Esophagus (tissue), 2 donors: ENCODE results near the gene COL12A1. TPM values are rescaled to one million over a fixed set of nuclear protein-coding genes. Genes with fewer than 3 reads are reported as not detected.

Experiments
- H3K27ac ChIP-seq, 2 donors: one replicate each; pipeline ENCODE4 v1.5.1; 2013; ENCODE audit warnings: low read depth in 2 of 2, mild to moderate bottlenecking in 2 of 2, inconsistent platforms in 1 of 2, low read length in 1 of 2, moderate library complexity in 1 of 2
- H3K27me3 ChIP-seq, 2 donors: one replicate each; pipeline ENCODE4 v1.6.1; 2013; ENCODE audit warnings: low read length in 2 of 2, control low read depth in 1 of 2, mild to moderate bottlenecking in 1 of 2; ENCODE audit not compliant: insufficient read depth in 2 of 2, control insufficient read depth in 1 of 2
- H3K36me3 ChIP-seq, 2 donors: one replicate each; pipeline ENCODE4 v1.6.1; 2013; ENCODE audit warnings: low read length in 1 of 2; ENCODE audit not compliant: control insufficient read depth in 2 of 2, insufficient read depth in 2 of 2
- H3K4me1 ChIP-seq, 2 donors: one replicate each; pipeline ENCODE4 v1.6.1; 2013; ENCODE audit warnings: low read length in 1 of 2; ENCODE audit not compliant: control insufficient read depth in 2 of 2, insufficient read depth in 2 of 2
- H3K4me3 ChIP-seq, 2 donors: one replicate each; pipeline ENCODE4 v1.5.1; 2013; ENCODE audit warnings: low read length in 2 of 2, mild to moderate bottlenecking in 2 of 2, low read depth in 1 of 2, moderate library complexity in 1 of 2
- H3K9me3 ChIP-seq, 2 donors: one replicate each; pipeline ENCODE4 v1.6.1; 2013; ENCODE audit warnings: mild to moderate bottlenecking in 2 of 2, low read depth in 1 of 2, low read length in 1 of 2, moderate library complexity in 1 of 2; ENCODE audit not compliant: control insufficient read depth in 2 of 2, insufficient read depth in 1 of 2
- WGBS, 2 donors: extraction: QIAGEN DNeasy Blood & Tissue Kit; methylation state at CpG; one replicate each; pipeline ENCODE4 v1.1.7; 2013; 5-methylcytosine and 5-hydroxymethylcytosine counted together
- polyA plus RNA-seq, 2 donors: library from polyadenylated mRNA; stranded (reverse); fragments of 200-250 nt; gene quantifications; one replicate each; pipeline ENCODE4 v1.2.3, GENCODE V29; 2013
- donor health status: healthy with polysubstance abuse.
- donor health status: Bipolar disorder and iron deficiency.

COL12A1 gene
- polyA plus RNA-seq, 2 donors: 9.5 to 18.2 TPM

DNA sequence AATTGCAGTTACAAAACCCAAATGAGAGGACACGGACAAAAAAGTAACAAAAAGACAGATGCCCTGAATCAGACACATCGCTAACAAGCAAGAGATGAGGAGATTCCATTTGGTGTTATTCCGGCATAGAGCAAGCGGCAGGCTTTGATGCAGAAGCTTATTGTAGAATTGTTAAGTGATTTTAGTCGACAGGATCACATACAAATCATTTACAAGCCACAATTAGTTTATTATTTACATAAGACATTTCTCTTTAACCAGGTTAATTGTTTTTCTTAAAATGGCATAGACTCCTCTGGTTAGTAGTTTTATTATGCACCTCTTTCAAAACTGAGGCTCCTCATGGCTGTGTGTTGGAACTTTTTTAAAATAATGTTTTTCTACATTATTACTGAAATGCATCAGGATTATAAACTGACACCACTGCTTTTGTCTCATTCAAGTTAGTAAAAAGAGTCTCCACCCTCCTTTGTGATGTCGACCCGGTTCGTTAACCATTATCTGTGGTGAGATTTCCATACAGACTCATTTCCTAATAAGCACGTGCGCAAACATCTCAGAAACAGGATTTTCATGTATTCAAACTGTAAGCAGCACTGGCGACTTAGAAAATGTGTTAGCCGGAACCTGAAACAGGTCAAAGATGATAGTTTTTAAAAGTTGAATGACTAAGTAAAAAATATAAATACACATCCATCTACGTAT lies 119.8 kb downstream of the COL12A1 start:
- 81 to 85% methylated on average over 13 of the region's 13 CpGs for WGBS, 2 donors
- H3K36me3 ChIP-seq: no peaks in the 10 kb centered on the region
- no peaks in the 10 kb centered on the region for H3K9me3 ChIP-seq
- H3K27ac ChIP-seq: no peak overlapping the region
- H3K4me3 ChIP-seq: no peak overlapping the region
- peaks cover 0 to 3% of the 10 kb centered on the region in 2 donors for H3K4me1 ChIP-seq
- no peaks in the 10 kb centered on the region for H3K27me3 ChIP-seq

- Histone ChIP-seq H3K4me1 (peaks cover 0 to 3% of the 10 kb centered on the region in 2 donors), H3K27ac (peak overlapping the region in 1 of 2 donors; percentile 48), H3K9me3 (no peaks in the 10 kb centered on the region), H3K27me3 (no peaks in the 10 kb centered on the region), H3K4me3 (peak overlapping the region; percentile 8 to 40), H3K36me3 (no peaks in the 10 kb centered on the region)
- 14 to 23% methylated on average over 33 of the region's 33 CpGs for WGBS, 2 donors
Observed at GRCh38 chr6:75084872-75085381, 120.9 kb downstream of the COL12A1 start.

- 72 to 79% methylated on average over 4 of the region's 4 CpGs for WGBS, 2 donors
- Histone ChIP-seq H3K9me3 (no peaks in the 10 kb centered on the region), H3K27ac (no peak overlapping the region)
Observed at GRCh38 chr6:75084018-75084417, 121.8 kb downstream of the COL12A1 start.

DNA sequence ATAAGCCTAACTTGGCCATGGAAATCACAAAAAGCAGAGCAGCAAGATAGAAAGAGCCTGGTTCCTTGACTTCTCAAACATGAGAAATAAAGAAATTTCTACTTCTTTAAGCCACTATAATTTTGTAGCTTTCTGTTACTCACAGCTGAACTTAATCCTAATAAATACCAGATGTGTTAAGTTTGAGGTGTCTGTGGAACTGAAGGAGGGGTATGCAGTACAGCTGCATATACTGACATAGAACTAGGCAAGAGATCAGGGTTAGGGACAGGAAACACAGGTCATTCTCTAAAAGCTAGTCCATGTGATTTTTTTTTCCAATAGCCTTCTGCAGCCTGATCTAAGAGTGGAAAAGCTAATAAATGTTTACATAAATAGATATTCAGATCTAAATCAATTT lies 123.9 kb downstream of the COL12A1 start:
- Histone ChIP-seq H3K4me3 (no peak overlapping the region), H3K36me3 (no peaks in the 10 kb centered on the region), H3K27ac (no peak overlapping the region), H3K4me1 (peaks cover 0 to 3% of the 10 kb centered on the region in 2 donors), H3K9me3 (no peaks in the 10 kb centered on the region), H3K27me3 (no peaks in the 10 kb centered on the region)

More at GRCh38 chr6:75084018-75084417, 121.8 kb downstream of the COL12A1 start:
- Histone ChIP-seq H3K27me3 (no peaks in the 10 kb centered on the region), H3K4me1 (peaks cover 0 to 3% of the 10 kb centered on the region in 2 donors), H3K36me3 (no peaks in the 10 kb centered on the region), H3K4me3 (no peak overlapping the region)

DNA sequence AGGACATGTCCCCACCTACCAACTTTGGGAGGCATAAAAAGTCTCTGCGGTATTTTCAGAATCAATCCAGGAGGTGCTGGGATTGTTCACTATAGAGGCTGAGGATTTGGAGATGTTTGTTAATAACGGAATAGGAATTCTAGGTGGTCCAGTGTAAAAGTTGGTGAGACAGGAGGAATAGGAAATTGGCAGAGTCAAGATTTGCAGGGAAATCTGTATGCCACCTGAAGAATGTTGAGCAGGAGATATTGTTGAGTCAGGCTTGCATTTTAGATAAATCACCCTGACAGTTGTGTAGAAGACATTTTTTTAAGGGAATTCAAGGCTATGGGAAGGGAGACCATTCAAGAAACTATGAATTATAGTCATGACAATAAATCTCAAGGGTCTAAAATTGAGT lies 124.8 kb downstream of the COL12A1 start:
- 88 to 94% methylated on average over 2 of the region's 2 CpGs for WGBS, 2 donors
- no peaks in the 10 kb centered on the region for H3K27me3 ChIP-seq
- H3K4me1 ChIP-seq: peaks cover 0 to 3% of the 10 kb centered on the region in 2 donors
- H3K9me3 ChIP-seq: no peaks in the 10 kb centered on the region
- no peak overlapping the region for H3K27ac ChIP-seq
- no peaks in the 10 kb centered on the region for H3K36me3 ChIP-seq
- no peak overlapping the region for H3K4me3 ChIP-seq

GRCh38 chr6:75079589-75079988 lies 126.3 kb downstream of the COL12A1 start:
- Histone ChIP-seq H3K27me3 (no peaks in the 10 kb centered on the region), H3K27ac (no peak overlapping the region), H3K9me3 (no peaks in the 10 kb centered on the region), H3K4me1 (no peaks in the 10 kb centered on the region), H3K36me3 (no peaks in the 10 kb centered on the region), H3K4me3 (no peak overlapping the region)
- 78 to 83% methylated on average over 2 of the region's 2 CpGs for WGBS, 2 donors

GRCh38 chr6:75077701-75078100 lies 128.2 kb downstream of the COL12A1 start:
- 38 to 59% methylated on average over 2 of the region's 2 CpGs for WGBS, 2 donors
- Histone ChIP-seq H3K36me3 (no peaks in the 10 kb centered on the region), H3K4me1 (no peaks in the 10 kb centered on the region), H3K27me3 (no peaks in the 10 kb centered on the region), H3K27ac (no peak overlapping the region), H3K9me3 (no peaks in the 10 kb centered on the region), H3K4me3 (no peak overlapping the region)

DNA sequence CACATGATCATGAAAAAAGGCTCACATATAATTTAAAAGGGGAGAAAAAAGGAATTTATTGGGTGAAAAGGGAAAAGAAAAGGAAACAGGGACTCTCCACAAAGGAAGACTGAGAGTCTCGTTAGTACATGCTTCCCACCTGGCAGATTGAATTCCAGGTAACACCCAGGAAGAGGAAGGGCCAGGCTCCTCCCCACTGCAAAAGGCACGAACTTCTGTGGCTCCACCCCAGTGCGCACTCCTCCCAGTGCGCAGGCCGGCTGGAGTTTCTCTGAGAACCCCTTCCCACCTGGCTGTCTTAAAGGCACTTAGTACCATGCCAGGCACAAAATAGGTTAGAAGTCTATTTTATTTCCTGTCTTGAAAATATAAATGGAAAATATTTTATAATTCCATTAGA lies 129.8 kb downstream of the COL12A1 start:
- no peak overlapping the region for H3K4me3 ChIP-seq
- WGBS, 2 donors: 80 to 86% methylated on average over 5 of the region's 5 CpGs
- H3K4me1 ChIP-seq: no peaks in the 10 kb centered on the region
- H3K36me3 ChIP-seq: no peaks in the 10 kb centered on the region
- H3K9me3 ChIP-seq: no peaks in the 10 kb centered on the region
- no peaks in the 10 kb centered on the region for H3K27me3 ChIP-seq
- no peak overlapping the region for H3K27ac ChIP-seq

GRCh38 chr6:75070244-75070643 lies 135.6 kb downstream of the COL12A1 start:
- 82 to 91% methylated on average over 1 of the region's 1 CpG for WGBS, 2 donors
- Histone ChIP-seq H3K27me3 (no peaks in the 10 kb centered on the region), H3K4me1 (no peaks in the 10 kb centered on the region), H3K36me3 (no peaks in the 10 kb centered on the region), H3K9me3 (no peaks in the 10 kb centered on the region), H3K4me3 (no peak overlapping the region), H3K27ac (no peak overlapping the region)

DNA sequence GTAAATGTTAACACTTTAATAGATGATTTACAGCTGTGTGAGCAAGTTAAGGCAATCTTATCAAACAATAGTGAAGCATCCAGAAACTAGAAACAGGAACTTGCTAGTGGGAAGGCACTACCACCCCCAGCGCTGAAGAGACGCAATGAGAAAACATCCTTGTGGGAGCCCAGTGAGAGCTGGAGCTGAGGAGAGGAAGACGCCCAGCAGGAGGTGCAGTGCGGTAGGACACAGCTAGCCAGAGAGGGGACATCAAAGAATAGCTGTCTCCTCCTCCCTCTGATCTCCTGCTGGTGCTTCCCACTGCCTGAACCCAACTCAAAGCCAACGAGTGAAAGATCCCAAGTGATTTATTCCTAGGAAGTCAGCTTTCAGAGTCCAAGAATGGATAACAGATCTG lies 140.3 kb downstream of the COL12A1 start:
- H3K36me3 ChIP-seq: no peaks in the 10 kb centered on the region
- no peaks in the 10 kb centered on the region for H3K4me1 ChIP-seq
- H3K27me3 ChIP-seq: no peaks in the 10 kb centered on the region
- 36 to 40% methylated on average over 5 of the region's 5 CpGs for WGBS, 2 donors
- no peak overlapping the region for H3K27ac ChIP-seq
- no peak overlapping the region for H3K4me3 ChIP-seq
- H3K9me3 ChIP-seq: no peaks in the 10 kb centered on the region
